OCI-LY1 (cell line): ENCODE results near the gene LIFR.

Source experiments
- H2AFZ ChIP-seq: fragments of 200-600 bp; sonication (generic), shearing (Covaris generic); 2 replicates; pipeline ENCODE4 v1.6.0; 2014; ENCODE audit warnings: antibody characterized with exemption, mild to moderate bottlenecking, low read length
- H3F3A ChIP-seq: fragments of 200-600 bp; sonication (generic), shearing (Covaris generic); 2 replicates; pipeline ENCODE4 v1.6.0; 2014; ENCODE audit warnings: mild to moderate bottlenecking, antibody characterized with exemption, low read length, moderate library complexity; ENCODE audit not compliant: insufficient read depth
- H3K27ac ChIP-seq: fragments of 200-600 bp; sonication (generic); 2 replicates; pipeline ENCODE4 v1.5.1; 2014; ENCODE audit warnings: low read length, mixed run types, mild to moderate bottlenecking, low read depth; ENCODE audit not compliant: poor library complexity, severe bottlenecking
- H3K27me3 ChIP-seq: fragments of 200-600 bp; sonication (generic); 2 replicates; pipeline ENCODE4 v1.6.0; 2014; ENCODE audit warnings: antibody characterized with exemption, mild to moderate bottlenecking, low read length, moderate library complexity; ENCODE audit not compliant: insufficient read depth
- H3K36me3 ChIP-seq: fragments of 200-600 bp; sonication (generic); 2 replicates; pipeline ENCODE4 v1.6.1; 2014; ENCODE audit warnings: mild to moderate bottlenecking, antibody characterized with exemption, low read length, moderate library complexity, mixed read lengths; ENCODE audit not compliant: insufficient read depth
- H3K4me1 ChIP-seq: fragments of 200-600 bp; sonication (generic); 2 replicates; pipeline ENCODE4 v1.5.1; 2014; ENCODE audit warnings: mild to moderate bottlenecking, low read length, moderate library complexity; ENCODE audit not compliant: insufficient read depth, severe bottlenecking
- H3K4me2 ChIP-seq: fragments of 200-600 bp; sonication (generic), shearing (Covaris generic); 2 replicates; pipeline ENCODE4 v1.6.1; 2014; ENCODE audit warnings: low read length
- H3K4me3 ChIP-seq: fragments of 200-600 bp; sonication (generic); 2 replicates; pipeline ENCODE4 v1.5.1; 2014; ENCODE audit warnings: low read length, low read depth, mild to moderate bottlenecking, mixed read lengths; ENCODE audit not compliant: poor library complexity, severe bottlenecking
- H3K79me2 ChIP-seq: fragments of 200-600 bp; shearing (Covaris generic); 2 replicates; pipeline ENCODE4 v1.6.1; 2016; ENCODE audit warnings: mixed run types, low read length, mixed read lengths; ENCODE audit not compliant: insufficient read depth
- H3K9ac ChIP-seq: fragments of 200-600 bp; sonication (generic), shearing (Covaris generic); 2 replicates; pipeline ENCODE4 v1.6.1; 2014; ENCODE audit warnings: mild to moderate bottlenecking, low read length, mixed read lengths
- H3K9me2 ChIP-seq: fragments of 200-600 bp; sonication (generic), shearing (Covaris generic); 2 replicates; pipeline ENCODE4 v1.6.1; 2014; ENCODE audit warnings: low read depth, mild to moderate bottlenecking, low read length, mixed read lengths
- H3K9me3 ChIP-seq: fragments of 200-600 bp; shearing (Covaris generic); 2 replicates; pipeline ENCODE4 v1.6.1; 2014; ENCODE audit warnings: low read length, mixed read lengths
- H4K20me1 ChIP-seq: fragments of 200-600 bp; sonication (generic), shearing (Covaris generic); 2 replicates; pipeline ENCODE4 v1.6.0; 2016; ENCODE audit warnings: mild to moderate bottlenecking, low read length; ENCODE audit not compliant: insufficient read depth
- CTCF ChIP-seq: fragments of 200-600 bp; sonication (generic), shearing (Covaris generic); IDR thresholded peaks from 2 replicates; pipeline ENCODE4 v1.5.1; 2017; ENCODE audit warnings: mild to moderate bottlenecking, antibody characterized with exemption, low read length, moderate library complexity, mixed read lengths
- EZH2 ChIP-seq: fragments of 200-600 bp; sonication (generic), shearing (Covaris generic); IDR thresholded peaks from 2 replicates; pipeline ENCODE4 v1.8.0; 2017; ENCODE audit warnings: borderline replicate concordance, mixed run types, mild to moderate bottlenecking, antibody characterized with exemption, low read length, moderate library complexity, mixed read lengths

The LIFR gene

DNA sequence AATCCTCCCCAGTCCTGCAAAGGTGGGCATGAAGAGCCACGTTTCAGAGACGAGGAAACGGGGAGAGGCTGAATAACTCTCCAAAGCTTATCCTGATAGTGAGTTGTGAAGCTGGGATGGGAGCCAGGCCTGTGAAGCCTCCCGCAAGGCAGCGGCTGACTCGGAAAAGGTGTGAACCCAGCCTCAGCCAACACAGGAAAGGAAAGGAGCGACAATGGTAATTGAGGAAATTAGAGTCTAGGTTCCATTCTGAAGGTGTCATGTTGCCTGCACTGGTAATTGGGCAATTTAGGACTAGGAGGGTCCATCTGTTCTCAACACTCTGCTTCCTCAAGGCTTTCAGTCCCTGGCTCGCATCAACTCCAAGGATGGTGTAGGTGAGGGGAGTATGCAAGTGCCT is 83.4 kb downstream of the LIFR start:
- H3K36me3 ChIP-seq, result no peaks in the 10 kb centered on the region
- no peaks in the 10 kb centered on the region; the same call in 1 of the 2 replicates for H3K27me3 ChIP-seq
- H3F3A ChIP-seq, result no peaks in the 10 kb centered on the region
- no peak for TF ChIP-seq EZH2
- no peak for TF ChIP-seq CTCF
- H3K4me1 ChIP-seq, result no peaks in the 10 kb centered on the region
- H4K20me1 ChIP-seq, result no peaks in the 10 kb centered on the region
- H3K9ac ChIP-seq, result no peak overlapping the region
- no peaks in the 10 kb centered on the region for H3K9me3 ChIP-seq
- H3K79me2 ChIP-seq, result no peaks in the 10 kb centered on the region
- no peak overlapping the region for H2AFZ ChIP-seq
- H3K4me2 ChIP-seq, result no peak overlapping the region
- H3K4me3 ChIP-seq, result no peak overlapping the region
- H3K27ac ChIP-seq, result no peak overlapping the region
- no peaks in the 10 kb centered on the region for H3K9me2 ChIP-seq

- Histone ChIP-seq H2AFZ (no peak overlapping the region), H4K20me1 (no peaks in the 10 kb centered on the region), H3K4me2 (no peak overlapping the region), H3K27me3 (no peaks in the 10 kb centered on the region; the same call in 1 of the 2 replicates), H3K4me1 (no peaks in the 10 kb centered on the region), H3K4me3 (no peak overlapping the region), H3K27ac (no peak overlapping the region), H3K9ac (no peak overlapping the region), H3K79me2 (no peaks in the 10 kb centered on the region), H3F3A (no peaks in the 10 kb centered on the region), H3K9me3 (no peaks in the 10 kb centered on the region), H3K9me2 (no peaks in the 10 kb centered on the region), H3K36me3 (no peaks in the 10 kb centered on the region)
- TF ChIP-seq EZH2 (no peak), CTCF (no peak)
Observed at GRCh38 chr5:38472541-38472940, 83.9 kb downstream of the LIFR start.

DNA sequence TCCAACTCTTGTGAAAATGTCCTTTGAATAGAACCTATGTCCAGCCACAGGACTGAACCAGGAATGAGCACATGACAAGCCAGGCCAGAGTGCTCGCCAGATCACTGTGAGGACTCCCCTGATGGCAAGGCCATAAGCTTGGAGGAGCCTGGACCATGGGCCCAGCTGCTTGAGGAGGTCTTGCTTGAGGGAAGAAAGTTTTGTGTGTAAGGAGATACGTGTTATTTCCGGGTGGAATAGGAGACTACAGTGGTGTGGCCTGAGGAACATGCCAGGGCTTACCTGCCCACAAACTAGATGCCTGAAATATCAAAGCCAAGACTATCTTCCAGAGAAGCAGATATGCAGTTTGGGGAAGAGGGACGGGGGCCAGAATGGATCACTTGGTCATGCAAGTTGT is 84.7 kb downstream of the LIFR start:
- Histone ChIP-seq H3K27me3 (no peaks in the 10 kb centered on the region; the same call in 1 of the 2 replicates), H3K9ac (no peak overlapping the region), H3K36me3 (no peaks in the 10 kb centered on the region), H3K9me3 (no peaks in the 10 kb centered on the region), H3K4me1 (no peaks in the 10 kb centered on the region), H3K4me2 (no peak overlapping the region), H3K4me3 (no peak overlapping the region), H3K27ac (no peak overlapping the region), H3K79me2 (no peaks in the 10 kb centered on the region), H2AFZ (no peak overlapping the region), H3F3A (no peaks in the 10 kb centered on the region), H3K9me2 (no peaks in the 10 kb centered on the region), H4K20me1 (no peaks in the 10 kb centered on the region)
- no peak for TF ChIP-seq EZH2
- TF ChIP-seq CTCF, result no peak
